ENCODE data around the gene PHF24. TPM values are rescaled to one million over a fixed set of nuclear protein-coding genes. Genes with fewer than 3 reads are reported as not detected.

Gene PHF24
- total RNA-seq, 6 donors from 2014 or later: 0.10 to 0.74 (median 0.49) TPM; not detected in 2

Other genes starting within 250 kb of the PHF24 start
- gene CCL21, start 248.1 kb upstream of the PHF24 start, total RNA-seq: 10 to 100 TPM in 5 of 6 donors, 1 to 10 TPM in 1; 7.3 to 92.0 (median 79.5) TPM
- 1 to 10 TPM; 4.6 to 7.9 (median 6.0) TPM for gene DNAJB5, start 31.5 kb downstream of the PHF24 start, total RNA-seq
- gene VCP, start 114.3 kb downstream of the PHF24 start, total RNA-seq: 100 to 1,000 TPM; 170 to 215 (median 189) TPM
- 10 to 100 TPM in 3 of 6 donors, 1 to 10 TPM in 3; 4.7 to 61.8 (median 9.1) TPM for gene FANCG, start 121.7 kb downstream of the PHF24 start, total RNA-seq
- gene PIGO, start 138.3 kb downstream of the PHF24 start, total RNA-seq: 10 to 100 TPM; 11.5 to 29.0 (median 19.1) TPM
- gene STOML2, start 144.8 kb downstream of the PHF24 start, total RNA-seq: 10 to 100 TPM; 17.4 to 72.8 (median 48.0) TPM
- gene ATOSB, start 157.6 kb downstream of the PHF24 start, total RNA-seq: 10 to 100 TPM; 14.6 to 38.6 (median 29.7) TPM
- gene UNC13B, start 203.7 kb downstream of the PHF24 start, total RNA-seq: 100 to 1,000 TPM in 5 of 6 donors, 10 to 100 TPM in 1; 68.3 to 300 (median 151) TPM